Measurements from ENCODE around the gene GADD45G.

Gene GADD45G

DNA sequence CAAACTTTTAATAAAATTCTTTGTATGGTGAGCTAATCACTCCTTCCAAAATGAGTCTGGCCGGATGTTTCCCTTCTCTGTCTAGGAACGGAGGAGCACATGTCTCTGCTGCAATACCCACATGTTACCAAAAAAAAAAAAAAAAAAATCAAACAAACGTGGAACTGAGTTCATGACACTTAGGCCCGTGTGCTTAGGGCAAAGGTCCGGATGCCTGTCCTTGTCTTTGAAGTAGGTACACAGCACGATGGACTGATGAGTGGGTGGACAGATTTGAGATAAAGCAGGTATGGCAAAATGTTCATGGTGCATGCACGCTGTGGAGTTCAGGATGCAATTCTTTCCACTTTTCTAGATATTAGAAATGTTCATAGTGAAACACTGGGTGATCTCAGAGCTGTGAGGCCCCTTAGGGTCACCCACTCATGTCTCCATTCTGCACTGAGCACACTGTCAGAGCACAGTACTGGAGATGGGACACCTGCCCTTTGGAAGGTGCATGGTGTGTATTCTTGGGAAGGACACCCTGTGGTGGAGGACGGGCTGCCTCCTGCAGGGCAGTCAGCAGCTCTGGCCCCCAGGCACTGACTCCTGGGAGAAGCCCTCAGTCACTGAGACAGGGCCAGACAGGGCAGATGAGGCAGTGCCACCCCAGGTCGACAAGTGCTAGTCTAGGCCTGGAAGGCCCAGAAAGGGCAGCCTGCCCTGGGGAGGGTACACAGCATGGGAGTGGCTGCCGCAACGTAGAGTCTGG lies 43.6 kb downstream of the GADD45G start:
- Histone ChIP-seq H3K9me3 (ENCODE audit: control insufficient read depth, low read length) (no peaks in the 10 kb centered on the region), H3K36me3 (ENCODE audit: control insufficient read depth, insufficient read depth, low read length) (no peaks in the 10 kb centered on the region), H3K4me3 (ENCODE audit: insufficient read depth, low read depth, low read length, poor library complexity, severe bottlenecking) (no peak overlapping the region), H3K27me3 (replicated peaks; ENCODE audit: control insufficient read depth, insufficient read depth, low read length, poor library complexity, severe bottlenecking) (no peaks in the 10 kb centered on the region), H3K4me1 (ENCODE audit: control insufficient read depth, insufficient read depth, low read length, poor library complexity, severe bottlenecking) (no peaks in the 10 kb centered on the region), H3K27ac (ENCODE audit: insufficient read depth, low read length, poor library complexity, severe bottlenecking) (no peak overlapping the region)
- no peak for DNase-seq

DNA sequence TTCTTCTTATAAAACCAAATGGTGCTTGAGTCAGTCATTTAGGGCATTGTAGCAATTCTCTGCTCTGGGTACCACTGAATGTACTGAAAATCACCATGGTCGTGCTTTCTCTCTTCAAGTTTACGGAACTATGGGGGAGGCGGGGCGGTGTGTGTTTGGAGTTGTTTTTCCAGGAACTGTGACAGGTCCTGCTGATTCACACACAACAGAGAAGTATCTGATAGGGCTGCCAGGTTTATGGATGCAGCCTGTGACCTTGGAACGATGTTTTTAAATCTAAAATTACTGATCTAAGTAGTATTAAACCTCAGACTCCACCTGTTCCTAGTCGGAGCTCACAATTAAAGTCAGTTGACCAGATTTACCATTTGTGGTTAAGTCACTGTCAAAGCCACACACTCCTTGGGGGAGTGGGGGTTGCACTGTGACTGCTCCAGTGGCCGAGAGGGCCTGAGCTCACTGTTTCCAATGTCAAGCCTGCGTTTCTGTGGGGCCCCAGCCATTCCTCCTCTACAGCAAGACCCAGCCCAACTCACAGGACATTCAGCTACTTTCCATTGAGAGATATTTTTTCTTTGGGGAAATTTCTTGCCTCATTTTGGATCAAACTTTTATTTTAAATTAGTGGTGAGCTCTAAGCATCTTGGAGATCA lies 44.4 kb downstream of the GADD45G start:
- Histone ChIP-seq H3K27me3 (replicated peaks; ENCODE audit: control insufficient read depth, insufficient read depth, low read length, poor library complexity, severe bottlenecking) (no peaks in the 10 kb centered on the region), H3K36me3 (ENCODE audit: control insufficient read depth, insufficient read depth, low read length) (no peaks in the 10 kb centered on the region), H3K27ac (ENCODE audit: insufficient read depth, low read length, poor library complexity, severe bottlenecking) (no peak overlapping the region), H3K4me3 (ENCODE audit: insufficient read depth, low read depth, low read length, poor library complexity, severe bottlenecking) (no peak overlapping the region), H3K9me3 (ENCODE audit: control insufficient read depth, low read length) (no peaks in the 10 kb centered on the region), H3K4me1 (ENCODE audit: control insufficient read depth, insufficient read depth, low read length, poor library complexity, severe bottlenecking) (no peaks in the 10 kb centered on the region)
- DNase-seq: no peak

DNA sequence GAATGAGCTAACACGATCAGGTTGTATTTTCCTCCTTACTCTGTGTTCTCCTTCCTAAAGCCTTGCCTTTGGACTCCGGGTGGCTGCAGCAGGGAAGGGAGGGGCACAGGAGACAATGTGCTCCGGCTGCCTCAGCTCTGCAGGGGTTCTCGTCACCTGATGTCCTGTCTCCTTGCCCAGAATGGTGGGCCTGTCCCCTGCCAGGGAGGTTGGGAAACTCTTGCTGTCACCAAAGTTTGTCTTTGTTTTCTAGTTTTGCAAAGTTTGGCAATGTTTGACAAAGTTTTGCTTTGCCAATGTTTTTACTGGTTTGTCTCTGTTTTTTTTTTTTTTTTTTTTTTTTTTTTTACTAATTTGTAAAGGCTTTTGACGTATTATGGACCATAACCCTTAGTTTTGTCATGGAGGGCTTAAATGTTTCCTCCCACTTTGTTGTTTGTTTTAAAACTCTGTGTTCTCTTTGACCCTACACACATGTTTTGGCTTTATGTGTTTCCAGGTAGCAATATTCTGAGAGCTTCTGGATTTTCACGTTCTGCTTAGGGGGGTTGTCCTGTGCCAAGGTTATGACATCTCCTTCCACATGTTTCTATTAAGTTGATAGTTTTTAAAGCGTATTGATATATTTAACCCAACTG lies 49.3 kb downstream of the GADD45G start:
- Histone ChIP-seq H3K27me3 (replicated peaks; ENCODE audit: control insufficient read depth, insufficient read depth, low read length, poor library complexity, severe bottlenecking) (no peaks in the 10 kb centered on the region), H3K4me1 (ENCODE audit: control insufficient read depth, insufficient read depth, low read length, poor library complexity, severe bottlenecking) (peaks cover 9% of the 10 kb centered on the region), H3K27ac (ENCODE audit: insufficient read depth, low read length, poor library complexity, severe bottlenecking) (no peak overlapping the region), H3K9me3 (ENCODE audit: control insufficient read depth, low read length) (no peaks in the 10 kb centered on the region), H3K36me3 (ENCODE audit: control insufficient read depth, insufficient read depth, low read length) (no peaks in the 10 kb centered on the region), H3K4me3 (ENCODE audit: insufficient read depth, low read depth, low read length, poor library complexity, severe bottlenecking) (no peak overlapping the region)
- DNase-seq: no peak

DNA sequence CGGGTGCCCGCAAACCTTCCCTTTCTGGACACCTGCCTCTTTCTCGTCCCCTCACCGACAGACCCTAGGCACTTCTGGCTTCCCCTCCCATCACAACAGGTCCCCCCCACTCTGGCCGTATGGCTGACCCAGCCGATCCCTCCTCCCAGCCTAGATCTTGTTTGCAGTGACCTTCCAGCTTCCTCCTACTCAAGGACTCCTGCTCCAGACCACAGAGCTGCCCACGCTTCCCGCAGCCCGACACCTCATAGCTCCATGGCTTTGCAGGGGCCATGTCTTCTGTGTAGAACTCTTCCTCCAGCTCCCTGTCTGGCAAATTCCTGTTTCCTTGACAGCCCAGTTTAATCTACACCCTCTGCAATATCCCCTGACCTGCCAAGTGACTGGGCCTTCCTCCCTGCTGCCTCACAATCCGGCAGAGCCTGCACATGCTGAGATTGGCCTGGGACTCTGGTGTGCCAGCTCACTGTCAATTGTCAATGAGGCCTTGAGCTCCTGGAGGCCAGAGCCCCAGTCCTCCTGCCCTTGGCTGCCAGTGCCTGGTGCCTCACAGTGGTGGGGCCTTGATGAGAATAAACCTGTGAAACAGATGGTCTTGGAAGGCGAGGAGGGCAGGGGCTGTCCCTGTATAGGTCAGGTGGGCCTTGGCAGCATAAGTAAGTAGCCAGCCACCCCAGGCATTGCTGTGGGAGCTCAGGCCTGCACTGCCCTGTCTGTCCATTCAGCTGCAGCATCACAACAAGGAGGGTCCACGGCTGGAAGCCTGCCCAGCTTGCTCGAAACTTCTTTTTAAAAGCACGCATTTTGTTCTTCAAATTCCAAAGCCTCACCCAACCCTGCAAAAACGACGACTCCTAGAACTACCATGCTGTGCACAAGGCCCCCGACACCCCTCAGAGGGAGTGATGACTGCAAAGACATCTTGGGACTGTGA lies 50.5 kb downstream of the GADD45G start:
- Histone ChIP-seq H3K36me3 (ENCODE audit: control insufficient read depth, insufficient read depth, low read length) (no peaks in the 10 kb centered on the region), H3K4me1 (ENCODE audit: control insufficient read depth, insufficient read depth, low read length, poor library complexity, severe bottlenecking) (peaks cover 9% of the 10 kb centered on the region), H3K9me3 (ENCODE audit: control insufficient read depth, low read length) (no peaks in the 10 kb centered on the region), H3K27ac (ENCODE audit: insufficient read depth, low read length, poor library complexity, severe bottlenecking) (no peak overlapping the region), H3K27me3 (replicated peaks; ENCODE audit: control insufficient read depth, insufficient read depth, low read length, poor library complexity, severe bottlenecking) (no peaks in the 10 kb centered on the region), H3K4me3 (ENCODE audit: insufficient read depth, low read depth, low read length, poor library complexity, severe bottlenecking) (no peak overlapping the region)
- no peak for DNase-seq
